ENCODE data around the gene RALGAPA1.
"Not testable (repeated sequence)": the region's sequence is repeated elsewhere in the genome, so short reads cannot be mapped to it uniquely, and the experiment has no call there.

RALGAPA1 gene

DNA sequence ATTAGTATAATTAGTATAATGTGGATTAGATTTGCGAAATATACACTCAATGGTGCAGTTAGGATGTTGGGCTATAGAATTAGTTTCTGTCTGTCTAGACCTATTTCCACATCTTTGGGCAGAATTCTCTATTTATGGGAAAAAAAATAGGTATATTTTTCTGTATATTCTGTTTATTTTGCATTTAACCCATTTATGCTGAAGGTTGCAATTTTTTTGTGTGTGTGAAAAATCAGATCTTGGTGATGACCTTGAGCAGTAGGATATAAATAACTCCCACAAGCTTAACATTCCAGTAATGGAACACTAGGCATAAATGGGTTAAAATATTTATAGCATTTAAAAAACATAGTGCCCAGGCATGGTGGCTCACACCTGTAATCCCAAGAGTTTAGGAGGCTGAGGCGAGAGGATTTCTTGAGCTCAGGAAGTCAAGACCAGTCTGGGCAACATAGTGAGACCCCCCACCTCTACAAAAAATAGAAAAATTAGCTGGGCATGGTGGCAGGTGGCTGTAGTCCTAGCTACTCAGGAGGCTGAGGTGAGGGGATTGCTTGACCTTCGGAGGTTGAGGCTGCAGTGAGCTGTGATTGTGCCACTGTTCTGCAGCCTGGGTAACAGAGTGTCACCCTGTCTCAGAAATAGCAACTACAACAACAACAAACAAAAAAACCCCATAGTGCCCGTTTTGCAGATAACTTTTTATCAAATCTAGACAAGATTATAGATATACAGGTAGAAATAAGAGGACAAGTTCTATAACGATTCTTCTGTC, 26.3 kb upstream of the RALGAPA1 start:
- Histone ChIP-seq H3K36me3 (ENCODE audit: control insufficient read depth, insufficient read depth, low read length) (peaks cover 3% of the 10 kb centered on the region), H3K4me3 (ENCODE audit: low read depth, low read length) (no peak overlapping the region), H3K9me3 (ENCODE audit: control insufficient read depth, insufficient read depth, low read length) (no peaks in the 10 kb centered on the region), H3K9ac (ENCODE audit: low read depth, low read length) (no peak overlapping the region), H3K4me1 (ENCODE audit: control insufficient read depth, insufficient read depth, low read length) (no peaks in the 10 kb centered on the region), H3K27me3 (ENCODE audit: control insufficient read depth, insufficient read depth, low read length) (no peaks in the 10 kb centered on the region)

DNA sequence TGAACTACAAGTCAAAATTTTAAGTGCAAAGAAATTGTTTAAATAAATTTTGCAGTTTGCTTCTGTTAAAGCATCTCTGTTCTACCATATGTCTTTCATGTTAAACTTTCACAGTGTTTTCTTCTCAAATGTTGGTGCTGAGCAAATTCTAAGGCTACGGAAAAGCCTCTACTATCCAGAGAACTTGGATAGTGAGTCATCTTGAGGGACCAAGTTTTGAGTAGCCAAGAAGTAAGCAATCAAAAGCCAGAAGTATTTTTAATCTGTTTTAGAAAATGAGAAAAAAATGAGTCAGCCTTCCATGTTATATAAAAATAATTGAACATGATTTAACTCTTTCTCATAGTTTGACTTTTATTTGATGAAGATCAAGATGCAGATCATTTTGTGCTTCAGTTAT, 20.4 kb upstream of the RALGAPA1 start:
- H3K4me3 ChIP-seq (ENCODE audit: low read depth, low read length): no peak overlapping the region
- no peaks in the 10 kb centered on the region for H3K4me1 ChIP-seq (ENCODE audit: control insufficient read depth, insufficient read depth, low read length)
- H3K36me3 ChIP-seq (ENCODE audit: control insufficient read depth, insufficient read depth, low read length): no peaks in the 10 kb centered on the region
- no peak overlapping the region for H3K9ac ChIP-seq (ENCODE audit: low read depth, low read length)
- no peaks in the 10 kb centered on the region for H3K9me3 ChIP-seq (ENCODE audit: control insufficient read depth, insufficient read depth, low read length)
- no peaks in the 10 kb centered on the region for H3K27me3 ChIP-seq (ENCODE audit: control insufficient read depth, insufficient read depth, low read length)

DNA sequence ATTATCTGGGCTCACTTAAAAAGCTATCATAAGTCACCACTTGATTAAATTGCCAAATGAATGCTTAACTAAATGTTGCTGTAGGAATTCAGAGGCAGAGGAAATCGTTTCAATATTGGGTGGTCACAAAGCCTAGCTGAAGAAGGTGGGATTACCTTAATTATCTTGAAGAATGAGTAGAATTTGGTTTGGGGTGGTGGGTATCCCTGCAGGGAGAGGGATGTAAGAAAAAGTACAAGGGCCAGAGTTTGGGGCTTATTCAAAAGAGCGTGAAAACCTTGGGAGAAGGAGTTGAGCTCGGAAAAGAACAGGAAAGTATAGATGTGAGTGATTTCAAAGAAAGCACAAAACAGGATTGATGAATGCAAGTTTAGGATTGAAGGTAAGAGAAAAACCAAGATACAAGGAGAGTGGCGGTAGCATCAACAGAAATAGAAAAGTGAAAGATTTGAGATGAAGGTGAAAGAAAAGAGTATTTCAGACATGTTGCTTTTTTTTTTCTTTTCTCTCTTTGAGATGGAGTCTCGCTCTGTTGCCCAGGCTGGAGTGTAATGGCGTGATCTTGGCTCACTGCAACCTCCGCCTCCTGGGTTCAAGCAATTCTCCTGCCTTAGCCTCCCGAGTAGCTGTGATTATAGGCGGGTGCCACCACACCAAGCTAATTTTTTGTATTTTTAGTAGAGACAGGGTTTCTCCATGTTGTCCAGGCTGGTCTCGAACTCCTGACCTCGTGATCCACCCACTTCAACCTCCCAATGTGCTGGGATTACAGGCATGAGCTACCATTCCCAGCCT, 18.8 kb upstream of the RALGAPA1 start:
- Histone ChIP-seq H3K9me3 (ENCODE audit: control insufficient read depth, insufficient read depth, low read length) (no peaks in the 10 kb centered on the region), H3K4me1 (ENCODE audit: control insufficient read depth, insufficient read depth, low read length) (no peaks in the 10 kb centered on the region), H3K27me3 (ENCODE audit: control insufficient read depth, insufficient read depth, low read length) (no peaks in the 10 kb centered on the region), H3K36me3 (ENCODE audit: control insufficient read depth, insufficient read depth, low read length) (no peaks in the 10 kb centered on the region), H3K4me3 (ENCODE audit: low read depth, low read length) (peak overlapping the region; percentile 100), H3K9ac (ENCODE audit: low read depth, low read length) (no peak overlapping the region)

- Histone ChIP-seq H3K4me1 (ENCODE audit: control insufficient read depth, insufficient read depth, low read length) (no peaks in the 10 kb centered on the region), H3K9me3 (ENCODE audit: control insufficient read depth, insufficient read depth, low read length) (no peaks in the 10 kb centered on the region), H3K4me3 (ENCODE audit: low read depth, low read length) (peak overlapping the region; percentile 100), H3K36me3 (ENCODE audit: control insufficient read depth, insufficient read depth, low read length) (no peaks in the 10 kb centered on the region), H3K9ac (ENCODE audit: low read depth, low read length) (peak overlapping the region; percentile 79), H3K27me3 (ENCODE audit: control insufficient read depth, insufficient read depth, low read length) (no peaks in the 10 kb centered on the region)
Measured at GRCh38 chr14:35826952-35827416, 17.9 kb upstream of the RALGAPA1 start.

DNA sequence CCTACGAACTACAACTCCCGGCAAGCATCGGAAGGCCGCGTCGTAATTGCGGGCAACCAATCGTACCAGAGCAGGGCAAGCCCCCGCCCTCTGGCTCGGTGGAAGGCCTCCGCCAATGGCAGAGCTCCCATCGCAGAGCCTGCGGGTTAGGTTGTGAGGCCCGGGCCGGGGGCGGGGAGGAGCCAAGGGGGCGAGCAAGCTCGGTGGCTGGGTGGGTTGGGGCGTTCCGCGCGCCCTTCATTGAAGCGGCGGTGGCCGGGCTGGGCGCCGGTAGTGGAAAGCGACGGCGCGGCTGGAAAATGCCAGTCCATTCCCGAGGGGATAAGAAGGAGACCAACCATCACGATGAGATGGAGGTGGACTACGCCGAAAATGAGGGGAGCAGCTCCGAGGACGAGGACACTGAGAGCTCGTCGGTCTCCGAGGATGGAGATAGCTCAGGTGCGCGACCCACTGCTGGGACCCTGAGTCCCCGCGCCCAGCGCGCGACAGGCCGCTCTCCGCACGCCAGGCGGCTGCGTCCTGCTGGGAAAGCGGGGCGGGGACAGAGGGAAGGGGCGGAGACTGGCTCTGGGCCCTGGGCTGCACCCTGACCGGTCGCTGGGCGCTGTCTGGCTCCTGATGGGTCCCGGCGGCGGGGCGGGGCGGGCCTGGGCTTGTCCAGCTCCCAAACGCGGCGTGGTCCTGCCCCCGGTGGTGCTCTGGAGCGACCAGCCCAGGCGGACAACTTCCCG, 17.3 kb upstream of the RALGAPA1 start, which contains the start of gene BRMS1L:
TSS of gene BRMS1L (plus strand) at position 121 of the 734 bp plus-strand sequence. CDS start at position 300, 179 bp downstream.
- no peaks in the 10 kb centered on the region for H3K36me3 ChIP-seq (ENCODE audit: control insufficient read depth, insufficient read depth, low read length)
- H3K4me1 ChIP-seq (ENCODE audit: control insufficient read depth, insufficient read depth, low read length): no peaks in the 10 kb centered on the region
- H3K4me3 ChIP-seq (ENCODE audit: low read depth, low read length): peak within 1 kb of the TSS; percentile 100
- H3K9me3 ChIP-seq (ENCODE audit: control insufficient read depth, insufficient read depth, low read length): no peaks in the 10 kb centered on the region
- peak within 1 kb of the TSS; percentile 91 for H3K9ac ChIP-seq (ENCODE audit: low read depth, low read length)
- no peaks in the 10 kb centered on the region for H3K27me3 ChIP-seq (ENCODE audit: control insufficient read depth, insufficient read depth, low read length)

DNA sequence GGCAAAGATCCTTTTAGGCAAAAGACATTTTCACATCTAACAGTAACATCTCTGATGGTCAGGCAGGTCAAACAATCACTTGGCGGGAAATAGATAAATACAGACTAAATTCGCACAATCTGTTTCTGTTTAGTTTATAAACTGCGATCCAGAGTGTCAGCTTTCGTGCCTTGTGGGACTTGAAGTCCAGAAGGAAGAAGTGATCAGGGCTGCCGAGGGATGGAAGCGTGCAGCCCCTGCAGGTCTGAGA, 16.8 kb upstream of the RALGAPA1 start:
- no peaks in the 10 kb centered on the region for H3K27me3 ChIP-seq (ENCODE audit: control insufficient read depth, insufficient read depth, low read length)
- H3K4me3 ChIP-seq (ENCODE audit: low read depth, low read length): peak overlapping the region; percentile 100
- H3K9me3 ChIP-seq (ENCODE audit: control insufficient read depth, insufficient read depth, low read length): no peaks in the 10 kb centered on the region
- peak overlapping the region; percentile 2 for H3K9ac ChIP-seq (ENCODE audit: low read depth, low read length)
- H3K36me3 ChIP-seq (ENCODE audit: control insufficient read depth, insufficient read depth, low read length): no peaks in the 10 kb centered on the region
- no peaks in the 10 kb centered on the region for H3K4me1 ChIP-seq (ENCODE audit: control insufficient read depth, insufficient read depth, low read length)

DNA sequence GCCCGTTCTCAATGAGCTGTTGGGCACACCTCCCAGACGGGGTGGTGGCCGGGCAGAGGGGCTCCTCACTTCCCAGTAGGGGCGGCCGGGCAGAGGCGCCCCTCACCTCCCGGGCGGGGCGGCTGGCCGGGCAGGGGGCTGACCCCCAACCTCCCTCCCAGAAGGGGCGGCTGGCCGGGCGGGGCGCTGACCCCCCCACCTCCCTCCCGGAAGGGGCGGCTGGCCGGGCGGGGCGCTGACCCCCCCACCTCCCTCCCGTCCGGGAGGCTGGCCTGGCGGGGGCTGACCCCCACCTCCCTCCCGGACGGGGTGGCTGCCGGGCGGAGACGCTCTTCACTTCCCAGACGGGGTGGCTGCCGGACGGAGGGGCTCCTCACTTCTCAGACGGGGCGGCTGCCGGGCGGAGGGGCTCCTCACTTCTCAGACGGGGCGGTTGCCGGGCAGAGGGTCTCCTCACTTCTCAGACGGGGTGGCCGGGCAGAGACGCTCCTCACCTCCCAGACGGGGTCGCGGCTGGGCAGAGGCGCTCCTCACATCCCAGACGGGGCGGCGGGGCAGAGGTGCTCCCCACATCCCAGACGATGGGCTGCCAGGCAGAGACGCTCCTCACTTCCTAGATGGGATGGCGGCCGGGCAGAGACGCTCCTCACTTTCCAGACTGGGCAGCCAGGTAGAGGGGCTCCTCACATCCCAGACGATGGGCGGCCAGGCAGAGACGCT, 15.5 kb upstream of the RALGAPA1 start:
- not testable (repeated sequence) for H3K4me1 ChIP-seq (ENCODE audit: control insufficient read depth, insufficient read depth, low read length); H3K36me3 ChIP-seq (ENCODE audit: control insufficient read depth, insufficient read depth, low read length); H3K9ac ChIP-seq (ENCODE audit: low read depth, low read length); H3K4me3 ChIP-seq (ENCODE audit: low read depth, low read length); H3K27me3 ChIP-seq (ENCODE audit: control insufficient read depth, insufficient read depth, low read length); H3K9me3 ChIP-seq (ENCODE audit: control insufficient read depth, insufficient read depth, low read length)

DNA sequence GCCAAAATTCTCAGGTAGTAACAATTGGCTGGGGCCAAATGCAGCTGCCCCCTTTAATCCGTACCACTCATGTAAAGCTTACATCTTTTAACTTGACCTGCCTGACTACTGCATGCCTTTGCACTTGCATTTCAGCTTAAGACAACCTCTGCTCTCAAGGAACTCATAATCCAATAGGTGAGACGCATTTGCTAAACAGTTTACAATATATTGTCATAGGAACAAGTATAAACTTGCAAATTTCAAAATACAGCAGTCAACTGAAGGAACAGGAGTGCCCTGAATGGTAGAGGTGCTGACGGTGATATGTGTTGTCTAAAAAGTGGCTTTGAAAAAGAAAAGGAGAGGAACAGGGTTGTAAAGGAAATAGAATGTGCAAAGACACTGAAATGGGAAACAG, 13.4 kb upstream of the RALGAPA1 start:
- H3K27me3 ChIP-seq (ENCODE audit: control insufficient read depth, insufficient read depth, low read length): no peaks in the 10 kb centered on the region

DNA sequence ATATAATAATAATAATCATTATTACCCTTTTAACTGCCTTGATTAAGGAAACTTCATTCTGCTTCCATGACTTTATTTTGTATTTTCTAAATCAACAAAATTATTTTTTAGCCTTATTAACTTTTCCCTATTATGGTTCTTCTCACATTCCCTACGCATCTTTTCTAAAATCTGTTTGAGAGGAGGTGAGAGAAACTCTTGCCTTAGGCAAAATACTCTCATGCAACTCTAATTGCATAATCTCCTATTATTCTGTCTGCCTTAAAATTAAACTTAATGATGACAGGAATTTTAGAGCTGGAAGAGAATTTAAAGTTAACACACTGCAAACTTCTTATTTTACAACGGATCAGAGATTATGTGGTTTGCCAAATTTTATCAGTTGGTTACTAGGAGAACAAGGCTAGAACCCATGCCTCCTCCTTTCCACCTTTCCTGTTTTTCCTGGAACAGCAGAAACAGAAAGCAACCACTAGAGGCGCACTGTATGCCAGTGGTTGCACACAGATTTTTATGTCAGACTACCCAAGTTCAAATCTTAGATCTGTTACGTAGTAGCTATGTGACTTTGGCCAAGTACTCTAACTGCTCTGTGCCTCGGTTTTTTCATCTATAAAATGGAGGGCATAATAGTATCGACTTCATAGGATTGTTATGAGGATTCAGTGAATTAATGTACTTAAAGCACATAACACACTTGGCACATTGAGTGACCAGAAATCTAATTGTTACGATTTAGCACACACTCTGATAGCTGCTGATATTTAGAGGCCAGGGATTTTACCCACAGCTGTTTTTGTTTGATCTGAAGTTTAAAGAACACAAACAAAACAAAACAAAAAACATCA, 12.7 kb upstream of the RALGAPA1 start:
- Histone ChIP-seq H3K36me3 (ENCODE audit: control insufficient read depth, insufficient read depth, low read length) (no peaks in the 10 kb centered on the region), H3K4me3 (ENCODE audit: low read depth, low read length) (no peak overlapping the region), H3K9me3 (ENCODE audit: control insufficient read depth, insufficient read depth, low read length) (no peaks in the 10 kb centered on the region), H3K27me3 (ENCODE audit: control insufficient read depth, insufficient read depth, low read length) (no peaks in the 10 kb centered on the region), H3K4me1 (ENCODE audit: control insufficient read depth, insufficient read depth, low read length) (no peaks in the 10 kb centered on the region), H3K9ac (ENCODE audit: low read depth, low read length) (no peak overlapping the region)

More for the DNA sequence above, 13.4 kb upstream of the RALGAPA1 start:
- Histone ChIP-seq H3K9ac (ENCODE audit: low read depth, low read length) (no peak overlapping the region), H3K4me3 (ENCODE audit: low read depth, low read length) (no peak overlapping the region), H3K4me1 (ENCODE audit: control insufficient read depth, insufficient read depth, low read length) (no peaks in the 10 kb centered on the region), H3K36me3 (ENCODE audit: control insufficient read depth, insufficient read depth, low read length) (no peaks in the 10 kb centered on the region), H3K9me3 (ENCODE audit: control insufficient read depth, insufficient read depth, low read length) (no peaks in the 10 kb centered on the region)

GRCh38 chr14:35819591-35820540, 10.8 kb upstream of the RALGAPA1 start:
- H3K9me3 ChIP-seq (ENCODE audit: control insufficient read depth, insufficient read depth, low read length): no peaks in the 10 kb centered on the region
- no peak overlapping the region for H3K9ac ChIP-seq (ENCODE audit: low read depth, low read length)
- no peak overlapping the region for H3K4me3 ChIP-seq (ENCODE audit: low read depth, low read length)
- H3K27me3 ChIP-seq (ENCODE audit: control insufficient read depth, insufficient read depth, low read length): no peaks in the 10 kb centered on the region
- no peaks in the 10 kb centered on the region for H3K4me1 ChIP-seq (ENCODE audit: control insufficient read depth, insufficient read depth, low read length)
- H3K36me3 ChIP-seq (ENCODE audit: control insufficient read depth, insufficient read depth, low read length): no peaks in the 10 kb centered on the region

All from iPS-15b (cell line).